ENCODE measurements around the gene CFAP54. TPM values are rescaled to one million over a fixed set of nuclear protein-coding genes. Genes with fewer than 3 reads are reported as not detected.

Gene CFAP54
- total RNA-seq, 4 donors from 2014 or later: 1.3 to 14.2 (median 6.2) TPM

DNA sequence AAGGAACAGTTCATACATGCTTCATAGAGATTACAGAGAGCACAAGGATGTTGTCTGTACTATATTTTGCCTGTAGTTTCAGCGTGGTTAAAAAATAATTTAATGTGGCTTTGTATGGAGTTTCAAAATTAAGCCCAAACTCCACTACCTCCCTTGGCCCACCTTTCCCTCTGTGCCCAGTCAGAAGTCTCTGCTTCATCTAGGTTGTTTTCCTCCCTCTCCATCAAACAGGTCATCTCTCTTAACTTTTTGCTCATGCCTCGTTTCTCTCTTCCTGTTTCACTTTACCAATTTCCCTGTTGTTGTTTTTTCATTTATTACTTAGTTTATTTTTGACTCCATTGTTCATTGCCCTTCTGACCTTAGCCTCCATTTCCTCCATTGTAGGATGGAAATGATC, 322.8 kb downstream of the CFAP54 start:
- no peak for DNase-seq
- Histone ChIP-seq H3K9me3 (no peaks in the 10 kb centered on the region), H3K4me3 (no peak overlapping the region), H3K27ac (no peak overlapping the region), H3K36me3 (no peaks in the 10 kb centered on the region), H3K4me1 (no peaks in the 10 kb centered on the region), H3K27me3 (no peaks in the 10 kb centered on the region)
- TF ChIP-seq, protein P1, sequence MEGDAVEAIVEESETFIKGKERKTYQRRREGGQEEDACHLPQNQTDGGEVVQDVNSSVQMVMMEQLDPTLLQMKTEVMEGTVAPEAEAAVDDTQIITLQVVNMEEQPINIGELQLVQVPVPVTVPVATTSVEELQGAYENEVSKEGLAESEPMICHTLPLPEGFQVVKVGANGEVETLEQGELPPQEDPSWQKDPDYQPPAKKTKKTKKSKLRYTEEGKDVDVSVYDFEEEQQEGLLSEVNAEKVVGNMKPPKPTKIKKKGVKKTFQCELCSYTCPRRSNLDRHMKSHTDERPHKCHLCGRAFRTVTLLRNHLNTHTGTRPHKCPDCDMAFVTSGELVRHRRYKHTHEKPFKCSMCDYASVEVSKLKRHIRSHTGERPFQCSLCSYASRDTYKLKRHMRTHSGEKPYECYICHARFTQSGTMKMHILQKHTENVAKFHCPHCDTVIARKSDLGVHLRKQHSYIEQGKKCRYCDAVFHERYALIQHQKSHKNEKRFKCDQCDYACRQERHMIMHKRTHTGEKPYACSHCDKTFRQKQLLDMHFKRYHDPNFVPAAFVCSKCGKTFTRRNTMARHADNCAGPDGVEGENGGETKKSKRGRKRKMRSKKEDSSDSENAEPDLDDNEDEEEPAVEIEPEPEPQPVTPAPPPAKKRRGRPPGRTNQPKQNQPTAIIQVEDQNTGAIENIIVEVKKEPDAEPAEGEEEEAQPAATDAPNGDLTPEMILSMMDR (IDR thresholded peaks at IDR 0.05): no peak
- TF ChIP-seq POLR2A (IDR thresholded peaks at IDR 0.05): no peak
- intact Hi-C loops (cut with DNase I; ENCODE audit: low total_unique reads): no loop called here

DNA sequence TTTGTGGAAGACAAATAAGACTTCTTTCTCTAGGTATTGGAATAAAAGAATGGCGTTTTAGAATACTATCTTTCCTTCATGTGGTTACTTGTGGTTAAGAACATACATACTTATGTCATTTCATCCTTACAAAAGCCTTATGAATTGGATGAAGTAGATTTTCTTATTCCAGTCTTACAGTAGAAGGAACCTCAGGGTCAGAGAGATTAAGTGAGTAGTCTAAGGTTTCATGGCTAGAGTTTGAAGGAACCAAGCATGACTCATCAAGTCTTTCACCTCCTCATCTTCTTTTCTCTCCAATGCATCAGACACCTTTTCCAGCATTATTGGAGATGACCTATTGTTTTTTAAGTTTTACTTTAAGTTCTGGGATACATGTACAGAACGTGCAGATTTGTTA, 324.8 kb downstream of the CFAP54 start:
- H3K36me3 ChIP-seq: no peaks in the 10 kb centered on the region
- H3K9me3 ChIP-seq: no peaks in the 10 kb centered on the region
- H3K27me3 ChIP-seq: no peaks in the 10 kb centered on the region
- no peak for DNase-seq
- H3K4me1 ChIP-seq: no peaks in the 10 kb centered on the region
- H3K27ac ChIP-seq: no peak overlapping the region
- intact Hi-C loops (cut with DNase I; ENCODE audit: low total_unique reads): no loop called here
- no peak overlapping the region for H3K4me3 ChIP-seq
- TF ChIP-seq, protein P1 (IDR thresholded peaks at IDR 0.05): no peak
- TF ChIP-seq POLR2A (IDR thresholded peaks at IDR 0.05): no peak

DNA sequence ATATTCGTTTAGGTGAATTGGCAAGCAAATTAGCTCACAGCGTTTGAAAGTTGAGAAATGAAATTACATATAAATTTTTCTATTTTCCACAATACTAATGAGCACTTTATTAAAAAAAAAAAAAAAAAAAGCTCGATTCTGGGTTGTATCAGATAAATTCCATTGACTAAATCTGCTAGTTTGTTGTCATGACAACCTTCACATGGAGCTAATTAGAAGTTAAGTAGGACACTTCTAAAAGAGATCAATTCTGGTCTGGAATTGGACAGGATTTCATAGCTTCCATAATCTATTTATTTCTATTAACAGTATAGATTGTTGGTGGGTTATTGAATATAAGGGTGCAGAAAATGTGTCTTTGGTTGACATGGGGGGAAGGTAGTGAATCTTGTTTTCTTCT, 332.2 kb downstream of the CFAP54 start:
- Histone ChIP-seq H3K36me3 (no peaks in the 10 kb centered on the region), H3K27ac (no peak overlapping the region), H3K27me3 (no peaks in the 10 kb centered on the region), H3K9me3 (no peaks in the 10 kb centered on the region), H3K4me1 (no peaks in the 10 kb centered on the region), H3K4me3 (no peak overlapping the region)
- TF ChIP-seq POLR2A (IDR thresholded peaks at IDR 0.05): no peak
- no peak for DNase-seq
- intact Hi-C loops (cut with DNase I; ENCODE audit: low total_unique reads): no loop called here

DNA sequence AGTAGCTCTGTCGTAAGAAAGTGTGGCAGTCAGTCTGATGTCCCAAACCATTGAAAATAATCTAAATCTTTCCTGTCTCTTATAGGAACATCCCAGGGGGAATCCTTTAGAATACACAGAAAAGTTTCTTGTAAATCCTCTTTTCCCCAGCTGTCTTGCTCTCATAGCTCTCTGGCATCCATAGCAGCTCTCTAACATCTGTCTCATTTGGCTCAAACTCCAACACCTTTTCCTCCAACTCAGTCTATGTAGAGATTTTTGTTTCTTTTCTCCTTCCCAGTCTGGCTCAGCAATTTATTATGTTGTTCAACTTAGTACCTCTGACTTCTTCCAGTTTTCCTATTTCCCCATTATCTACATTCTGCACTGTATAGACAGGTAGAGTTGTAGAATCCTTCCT, 333.3 kb downstream of the CFAP54 start:
- H3K27me3 ChIP-seq: no peaks in the 10 kb centered on the region
- TF ChIP-seq POLR2A (IDR thresholded peaks at IDR 0.05): no peak
- TF ChIP-seq, protein P1 (IDR thresholded peaks at IDR 0.05): no peak
- no peak overlapping the region for H3K27ac ChIP-seq
- H3K9me3 ChIP-seq: no peaks in the 10 kb centered on the region
- H3K4me3 ChIP-seq: no peak overlapping the region
- intact Hi-C loops (cut with DNase I; ENCODE audit: low total_unique reads): no loop called here
- no peaks in the 10 kb centered on the region for H3K36me3 ChIP-seq
- DNase-seq: no peak
- no peaks in the 10 kb centered on the region for H3K4me1 ChIP-seq

DNA sequence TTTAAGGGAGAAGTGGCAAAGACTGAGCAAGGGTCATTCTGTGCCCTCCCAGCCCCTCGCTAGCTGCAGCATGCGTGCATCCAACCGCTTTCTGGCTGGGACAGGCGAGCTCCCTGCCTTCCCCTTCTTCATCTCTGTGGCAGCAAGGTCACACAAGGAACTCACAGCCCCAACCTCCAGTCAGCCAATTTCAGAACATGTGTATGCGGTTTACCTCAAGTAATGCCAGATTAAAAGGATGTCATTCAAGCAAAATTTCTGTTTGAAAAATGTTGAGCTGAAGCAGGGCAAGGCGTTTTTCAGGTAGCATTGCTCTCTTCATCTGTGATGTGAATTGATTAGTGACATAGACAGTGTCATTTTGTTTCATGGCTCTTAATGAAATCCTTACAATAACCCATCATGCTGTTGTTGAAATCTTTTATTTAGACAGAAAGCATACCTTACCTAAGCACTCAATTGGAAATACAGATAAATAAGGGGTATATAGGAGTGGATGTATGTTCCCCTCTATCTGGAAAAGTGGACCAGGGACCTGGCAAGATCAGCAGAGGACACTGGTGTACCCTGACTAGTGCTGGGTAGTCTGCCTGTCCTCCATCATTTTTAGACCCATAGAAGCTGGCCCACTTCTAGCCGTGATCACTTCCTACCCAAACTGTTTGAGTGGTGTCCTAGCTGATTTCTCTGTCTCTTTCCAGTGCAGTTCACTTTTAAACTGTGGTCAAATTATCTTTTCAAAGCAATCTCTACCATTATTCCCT, 334.9 kb downstream of the CFAP54 start:
- intact Hi-C loops (cut with DNase I; ENCODE audit: low total_unique reads): no loop called here
- Histone ChIP-seq H3K4me1 (no peaks in the 10 kb centered on the region), H3K9me3 (no peaks in the 10 kb centered on the region), H3K4me3 (no peak overlapping the region), H3K36me3 (no peaks in the 10 kb centered on the region), H3K27me3 (no peaks in the 10 kb centered on the region), H3K27ac (no peak overlapping the region)
- DNase-seq: no peak
- TF ChIP-seq POLR2A (IDR thresholded peaks at IDR 0.05): no peak
- TF ChIP-seq, protein P1 (IDR thresholded peaks at IDR 0.05): no peak

Measured in uterus (tissue), 4 donors.